ENCODE results near the gene CCDC40. TPM values are rescaled to one million over a fixed set of nuclear protein-coding genes. Genes with fewer than 3 reads are reported as not detected.

CCDC40 gene
- total and polyA plus RNA-seq, 2 of the 13 experiments (the other 11 are each of a cell fraction or from before 2014, with no cell fraction given), result 4.1 to 5.5 TPM

DNA sequence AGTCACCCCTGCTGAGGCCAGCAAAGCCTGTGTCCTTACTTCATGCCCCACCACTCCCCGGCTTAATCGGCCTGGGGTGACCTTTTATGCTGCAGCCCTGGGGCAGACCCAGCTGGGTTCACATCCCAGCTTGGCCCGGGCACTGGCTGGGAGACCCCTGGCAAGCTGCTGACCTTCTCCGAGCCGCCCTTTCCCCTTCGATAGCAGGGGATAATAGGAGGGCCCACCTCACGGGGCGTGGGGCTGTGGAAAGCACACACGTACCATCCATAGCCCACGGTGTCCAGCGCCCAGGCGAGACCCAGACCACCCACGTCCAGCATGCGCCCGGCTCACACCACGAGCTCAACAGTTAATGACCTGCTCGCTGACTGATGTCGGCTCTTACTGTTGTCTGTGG lies 27.6 kb upstream of the CCDC40 start:
- CTCF ChIA-PET (ENCODE audit: low intra/inter-chr PET ratio, low total read pairs), result interaction anchor here (1.2 to 2.0 kb wide), 5 partner anchors 15 to 116 kb away, joined by 3 to 10 read pairs (median 5); partner anchors contain the start of genes CCDC40 and TBC1D16
- FAIRE-seq, result no peak
- Histone ChIP-seq H3K27ac (ENCODE audit: extremely low read length, insufficient read depth, low read length) (no peak overlapping the region), H3K9me3 (ENCODE audit: low read length) (no peaks in the 10 kb centered on the region), H3K4me2 (ENCODE audit: low read depth, low read length) (peak overlapping the region; percentile 42), H3K4me1 (ENCODE audit: insufficient read depth, low read length) (peaks cover 24% of the 10 kb centered on the region), H3K4me3 (replicated peaks in 1 of 3; ENCODE audit: insufficient read depth in 1 of 3, low read depth in 2 of 3, low read length in 3 of 3) (no peak overlapping the region), H4K20me1 (ENCODE audit: insufficient read depth, low read length) (no peaks in the 10 kb centered on the region), H2AFZ (ENCODE audit: low read length) (no peak overlapping the region), H3K9ac (ENCODE audit: insufficient read depth, low read depth, low read length) (no peak overlapping the region), H3K27me3 (ENCODE audit: control insufficient read depth in 1 of 2, insufficient read depth in 2 of 2, low read length in 2 of 2) (no peaks in the 10 kb centered on the region), H3K36me3 (replicated peaks in 1 of 2; ENCODE audit: control insufficient read depth in 1 of 2, insufficient read depth in 2 of 2, low read length in 2 of 2) (peaks cover 11 to 28% of the 10 kb centered on the region in 2 experiments), H3K79me2 (ENCODE audit: insufficient read depth, low read length) (no peaks in the 10 kb centered on the region)
- no peak for DNase-seq (ENCODE audit: low spot score)
- no TSS peak for BruUV-seq (replicated peaks)
- WGBS (ENCODE audit: low lambda C conversion rate), result 88% methylated on average over 18 of the region's 18 CpGs
- ATAC-seq, result no peak
- intact Hi-C loops (cut with micrococcal nuclease; ENCODE audit: unreplicated experiment) (no loop called here), in situ Hi-C loops (cut with HindIII; ENCODE audit: extremely low pct_ligation_motif_present, low pct_unique_long_range_greater_than_20kb) (loop anchor here (5.0 kb wide), 2 partner anchors 73 to 113 kb away; no protein-coding TSS in a partner anchor)
- POLR2A ChIA-PET, result interaction anchor here (0.9 to 8.5 kb wide), 6 partner anchors 10 to 93 kb away, joined by 3 to 111 read pairs (median 4); partner anchors contain the start of gene GAA
- TF ChIP-seq, protein P1, sequence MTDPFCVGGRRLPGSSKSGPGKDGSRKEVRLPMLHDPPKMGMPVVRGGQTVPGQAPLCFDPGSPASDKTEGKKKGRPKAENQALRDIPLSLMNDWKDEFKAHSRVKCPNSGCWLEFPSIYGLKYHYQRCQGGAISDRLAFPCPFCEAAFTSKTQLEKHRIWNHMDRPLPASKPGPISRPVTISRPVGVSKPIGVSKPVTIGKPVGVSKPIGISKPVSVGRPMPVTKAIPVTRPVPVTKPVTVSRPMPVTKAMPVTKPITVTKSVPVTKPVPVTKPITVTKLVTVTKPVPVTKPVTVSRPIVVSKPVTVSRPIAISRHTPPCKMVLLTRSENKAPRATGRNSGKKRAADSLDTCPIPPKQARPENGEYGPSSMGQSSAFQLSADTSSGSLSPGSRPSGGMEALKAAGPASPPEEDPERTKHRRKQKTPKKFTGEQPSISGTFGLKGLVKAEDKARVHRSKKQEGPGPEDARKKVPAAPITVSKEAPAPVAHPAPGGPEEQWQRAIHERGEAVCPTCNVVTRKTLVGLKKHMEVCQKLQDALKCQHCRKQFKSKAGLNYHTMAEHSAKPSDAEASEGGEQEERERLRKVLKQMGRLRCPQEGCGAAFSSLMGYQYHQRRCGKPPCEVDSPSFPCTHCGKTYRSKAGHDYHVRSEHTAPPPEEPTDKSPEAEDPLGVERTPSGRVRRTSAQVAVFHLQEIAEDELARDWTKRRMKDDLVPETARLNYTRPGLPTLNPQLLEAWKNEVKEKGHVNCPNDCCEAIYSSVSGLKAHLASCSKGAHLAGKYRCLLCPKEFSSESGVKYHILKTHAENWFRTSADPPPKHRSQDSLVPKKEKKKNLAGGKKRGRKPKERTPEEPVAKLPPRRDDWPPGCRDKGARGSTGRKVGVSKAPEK (CRISPR knock-in tag; IDR thresholded peaks at IDR 0.05; ENCODE audit: borderline replicate concordance), result 0 out of 2 replicates have a peak, but pooled peaks have one; percentile 19
- TF ChIP-seq ZNF598 (CRISPR knock-in tag; IDR thresholded peaks at IDR 0.05; ENCODE audit: borderline replicate concordance), result 0 out of 2 replicates have a peak, but pooled peaks have one; percentile 1
- no peak for TF ChIP-seq POLR2AphosphoS2 (IDR thresholded peaks at IDR 0.05; ENCODE audit: low read depth, low read length)
- peak; percentile 6 for TF ChIP-seq IKZF4 (CRISPR knock-in tag; IDR thresholded peaks at IDR 0.05; ENCODE audit: borderline replicate concordance, low read depth, not compliant biosample characterization)
- TF ChIP-seq, protein P2, sequence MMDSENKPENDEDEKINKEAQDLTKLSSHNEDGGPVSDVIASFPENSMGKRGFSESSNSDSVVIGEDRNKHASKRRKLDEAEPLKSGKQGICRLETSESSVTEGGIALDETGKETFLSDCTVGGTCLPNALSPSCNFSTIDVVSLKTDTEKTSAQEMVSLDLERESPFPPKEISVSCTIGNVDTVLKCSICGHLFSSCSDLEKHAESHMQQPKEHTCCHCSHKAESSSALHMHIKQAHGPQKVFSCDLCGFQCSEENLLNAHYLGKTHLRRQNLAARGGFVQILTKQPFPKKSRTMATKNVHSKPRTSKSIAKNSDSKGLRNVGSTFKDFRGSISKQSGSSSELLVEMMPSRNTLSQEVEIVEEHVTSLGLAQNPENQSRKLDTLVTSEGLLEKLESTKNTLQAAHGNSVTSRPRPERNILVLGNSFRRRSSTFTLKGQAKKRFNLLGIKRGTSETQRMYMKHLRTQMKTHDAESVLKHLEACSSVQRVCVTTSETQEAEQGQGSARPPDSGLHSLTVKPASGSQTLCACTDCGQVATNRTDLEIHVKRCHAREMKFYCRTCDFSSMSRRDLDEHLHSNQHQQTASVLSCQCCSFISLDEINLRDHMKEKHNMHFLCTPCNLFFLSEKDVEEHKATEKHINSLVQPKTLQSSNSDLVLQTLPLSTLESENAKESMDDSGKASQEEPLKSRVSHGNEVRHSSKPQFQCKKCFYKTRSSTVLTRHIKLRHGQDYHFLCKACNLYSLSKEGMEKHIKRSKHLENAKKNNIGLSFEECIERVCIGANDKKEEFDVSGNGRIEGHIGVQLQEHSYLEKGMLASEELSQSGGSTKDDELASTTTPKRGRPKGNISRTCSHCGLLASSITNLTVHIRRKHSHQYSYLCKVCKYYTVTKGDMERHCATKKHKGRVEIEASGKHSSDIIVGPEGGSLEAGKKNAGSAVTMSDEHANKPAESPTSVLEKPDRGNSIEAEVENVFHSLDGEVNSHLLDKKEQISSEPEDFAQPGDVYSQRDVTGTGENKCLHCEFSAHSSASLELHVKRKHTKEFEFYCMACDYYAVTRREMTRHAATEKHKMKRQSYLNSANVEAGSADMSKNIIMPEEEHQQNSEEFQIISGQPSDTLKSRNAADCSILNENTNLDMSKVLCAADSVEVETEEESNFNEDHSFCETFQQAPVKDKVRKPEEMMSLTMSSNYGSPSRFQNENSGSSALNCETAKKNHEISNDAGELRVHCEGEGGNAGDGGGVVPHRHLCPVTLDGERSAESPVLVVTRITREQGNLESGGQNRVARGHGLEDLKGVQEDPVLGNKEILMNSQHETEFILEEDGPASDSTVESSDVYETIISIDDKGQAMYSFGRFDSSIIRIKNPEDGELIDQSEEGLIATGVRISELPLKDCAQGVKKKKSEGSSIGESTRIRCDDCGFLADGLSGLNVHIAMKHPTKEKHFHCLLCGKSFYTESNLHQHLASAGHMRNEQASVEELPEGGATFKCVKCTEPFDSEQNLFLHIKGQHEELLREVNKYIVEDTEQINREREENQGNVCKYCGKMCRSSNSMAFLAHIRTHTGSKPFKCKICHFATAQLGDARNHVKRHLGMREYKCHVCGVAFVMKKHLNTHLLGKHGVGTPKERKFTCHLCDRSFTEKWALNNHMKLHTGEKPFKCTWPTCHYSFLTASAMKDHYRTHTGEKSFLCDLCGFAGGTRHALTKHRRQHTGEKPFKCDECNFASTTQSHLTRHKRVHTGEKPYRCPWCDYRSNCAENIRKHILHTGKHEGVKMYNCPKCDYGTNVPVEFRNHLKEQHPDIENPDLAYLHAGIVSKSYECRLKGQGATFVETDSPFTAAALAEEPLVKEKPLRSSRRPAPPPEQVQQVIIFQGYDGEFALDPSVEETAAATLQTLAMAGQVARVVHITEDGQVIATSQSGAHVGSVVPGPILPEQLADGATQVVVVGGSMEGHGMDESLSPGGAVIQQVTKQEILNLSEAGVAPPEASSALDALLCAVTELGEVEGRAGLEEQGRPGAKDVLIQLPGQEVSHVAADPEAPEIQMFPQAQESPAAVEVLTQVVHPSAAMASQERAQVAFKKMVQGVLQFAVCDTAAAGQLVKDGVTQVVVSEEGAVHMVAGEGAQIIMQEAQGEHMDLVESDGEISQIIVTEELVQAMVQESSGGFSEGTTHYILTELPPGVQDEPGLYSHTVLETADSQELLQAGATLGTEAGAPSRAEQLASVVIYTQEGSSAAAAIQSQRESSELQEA (CRISPR knock-in tag; IDR thresholded peaks at IDR 0.05; ENCODE audit: not compliant biosample characterization), result peak; percentile 25
- TF ChIP-seq ZNF564 (CRISPR knock-in tag; IDR thresholded peaks at IDR 0.05), result no peak
- no peak for TF ChIP-seq SPEN (CRISPR knock-in tag; IDR thresholded peaks at IDR 0.05; ENCODE audit: low read depth)
- no peak for TF ChIP-seq ZNF569 (CRISPR knock-in tag; IDR thresholded peaks at IDR 0.05; ENCODE audit: borderline replicate concordance)
- no peak for TF ChIP-seq NONO (IDR thresholded peaks at IDR 0.05)
- 0 out of 2 replicates have a peak, but pooled peaks have one; percentile 13 for TF ChIP-seq NONO (CRISPR knock-in tag; conservative IDR thresholded peaks at IDR 0.05)
- TF ChIP-seq, protein P3, sequence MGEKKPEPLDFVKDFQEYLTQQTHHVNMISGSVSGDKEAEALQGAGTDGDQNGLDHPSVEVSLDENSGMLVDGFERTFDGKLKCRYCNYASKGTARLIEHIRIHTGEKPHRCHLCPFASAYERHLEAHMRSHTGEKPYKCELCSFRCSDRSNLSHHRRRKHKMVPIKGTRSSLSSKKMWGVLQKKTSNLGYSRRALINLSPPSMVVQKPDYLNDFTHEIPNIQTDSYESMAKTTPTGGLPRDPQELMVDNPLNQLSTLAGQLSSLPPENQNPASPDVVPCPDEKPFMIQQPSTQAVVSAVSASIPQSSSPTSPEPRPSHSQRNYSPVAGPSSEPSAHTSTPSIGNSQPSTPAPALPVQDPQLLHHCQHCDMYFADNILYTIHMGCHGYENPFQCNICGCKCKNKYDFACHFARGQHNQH (CRISPR knock-in tag; IDR thresholded peaks at IDR 0.05), result 0 out of 2 replicates have a peak, but pooled peaks have one; percentile 5
